HepG2 (cell line): ENCODE data around the gene ZFHX3. TPM values are rescaled to one million over a fixed set of nuclear protein-coding genes. Genes with fewer than 3 reads are reported as not detected.

Source experiments
- ATAC-seq: fragments of 200-7000 bp; cut with Tn5 transposase; 3 replicates; pipeline ENCODE4 v1.9.1; 2020; ENCODE audit warnings: mild to moderate bottlenecking, moderate library complexity
- BruUV-seq: library from RNA; stranded (reverse); fragments of 400-500 nt; replicated peaks from 2 replicates; lab custom pipeline; 2021; lab: Mats Ljungman, UMichigan
- CTCF ChIA-PET: fragments of 300-600 bp; formaldehyde crosslinking; extraction: SDS; loops from one replicate; lab custom pipeline; 2021; ENCODE audit warnings: low total read pairs, inconsistent platforms, low intra/inter-chr PET ratio; lab: Yijun Ruan, JAX
- POLR2A ChIA-PET: fragments of 350-600 bp; sonication (Branson Sonifier 250); formaldehyde crosslinking; loops from one replicate; lab custom pipeline; 2020; ENCODE audit warnings: antibody characterized with exemption, inconsistent platforms; lab: Yijun Ruan, JAX
- DNase-seq: peaks from one replicate; pipeline ENCODE4 v3.0.0-alpha.2; 2015; ENCODE audit warnings: low spot score
- FAIRE-seq: peaks from 3 replicates; lab custom pipeline; 2011; peaks lifted over from hg19 to GRCh38; lab: Jason Lieb, UNC
- H2AFZ ChIP-seq: one replicate; pipeline ENCODE4 v1.6.1; 2011; ENCODE audit warnings: low read length, inconsistent platforms
- H3K27ac ChIP-seq: fragments of 300-600 bp; 3 replicates; pipeline ENCODE4 v1.8.0; 2011; ENCODE audit warnings: mixed run types, mild to moderate bottlenecking, mixed read lengths, low read length, inconsistent platforms; ENCODE audit not compliant: insufficient read depth; ENCODE audit errors: extremely low read length
- H3K27me3 ChIP-seq, 2 experiments: fragments of 200-600 bp in 1 of 2; 2 replicates in 1 of 2; 3 replicates in 1 of 2; pipeline versions ENCODE4 v1.6.0 to v1.8.0; 2011; ENCODE audit warnings: low read length in 2 of 2, mild to moderate bottlenecking in 2 of 2, moderate library complexity in 2 of 2, inconsistent platforms in 1 of 2; ENCODE audit not compliant: insufficient read depth in 2 of 2, control insufficient read depth in 1 of 2
- H3K36me3 ChIP-seq, 2 experiments: fragments of 200-600 bp in 1 of 2; replicated peaks in 1 of 2; 2 replicates in 1 of 2; 3 replicates in 1 of 2; pipeline versions ENCODE4 v1.5.1 to v1.8.0; 2011; ENCODE audit warnings: low read length in 2 of 2, inconsistent platforms in 1 of 2; ENCODE audit not compliant: insufficient read depth in 2 of 2, control insufficient read depth in 1 of 2
- H3K4me1 ChIP-seq: 2 replicates; pipeline ENCODE4 v1.5.1; 2012; ENCODE audit warnings: low read length, inconsistent platforms; ENCODE audit not compliant: insufficient read depth
- H3K4me2 ChIP-seq: 2 replicates; pipeline ENCODE4 v1.6.0; 2011; ENCODE audit warnings: low read depth, low read length, inconsistent platforms
- H3K4me3 ChIP-seq, 3 experiments: fragments of 200-600 bp in 1 of 3; sonication (generic), shearing (Covaris generic) in 1 of 3; replicated peaks in 1 of 3; 2 replicates each; pipeline ENCODE4 v1.5.1; 2011 to 2016; ENCODE audit warnings: low read length in 3 of 3, inconsistent platforms in 2 of 3, low read depth in 2 of 3, mild to moderate bottlenecking in 2 of 3, control low read depth in 1 of 3, mixed read lengths in 1 of 3; ENCODE audit not compliant: insufficient read depth in 1 of 3
- H3K79me2 ChIP-seq: one replicate; pipeline ENCODE4 v1.6.1; 2011; ENCODE audit warnings: low read length, inconsistent platforms; ENCODE audit not compliant: insufficient read depth
- H3K9ac ChIP-seq: 2 replicates; pipeline ENCODE4 v1.6.0; 2011; ENCODE audit warnings: mild to moderate bottlenecking, low read depth, low read length, inconsistent platforms; ENCODE audit not compliant: insufficient read depth
- H3K9me3 ChIP-seq: 2 replicates; pipeline ENCODE4 v1.5.1; 2012; ENCODE audit warnings: mild to moderate bottlenecking, low read length
- H4K20me1 ChIP-seq: 2 replicates; pipeline ENCODE4 v1.6.0; 2011; ENCODE audit warnings: inconsistent platforms, mild to moderate bottlenecking, low read length, moderate library complexity; ENCODE audit not compliant: insufficient read depth
- AGO2 ChIP-seq: fragments of 200-400 bp; formaldehyde crosslinking; optimal IDR thresholded peaks from 2 replicates; pipeline ENCODE3; 2017; ENCODE audit warnings: mild to moderate bottlenecking, low read depth, low read length, moderate library complexity
- KMT2B ChIP-seq: IDR thresholded peaks from 2 replicates; pipeline ENCODE4 v1.6.1; 2016; ENCODE audit warnings: missing genetic modification reagents, missing compliant biosample characterization
- ZBTB38 ChIP-seq: sonication (generic); formaldehyde crosslinking; IDR thresholded peaks from 2 replicates; pipeline ENCODE4 v1.5.1; 2020; ENCODE audit warnings: mild to moderate bottlenecking, missing genetic modification reagents
- ZNF552 ChIP-seq: sonication (generic); formaldehyde crosslinking; IDR thresholded peaks from 2 replicates; pipeline ENCODE4 v1.9.0; 2022; ENCODE audit warnings: missing genetic modification reagents, mild to moderate bottlenecking, borderline replicate concordance
- WGBS: methylation state at CpG from one replicate; pipeline ENCODE4 v1.1.6; 2017; ENCODE audit warnings: low lambda C conversion rate; 5-methylcytosine and 5-hydroxymethylcytosine counted together
- in situ Hi-C: cut with HindIII; loops from 2 replicates; pipeline ENCODE4 v1.10.0; 2017; ENCODE audit warnings: low pct_unique_long_range_greater_than_20kb; ENCODE audit not compliant: extremely low pct_ligation_motif_present
- intact Hi-C: fragments of 100-400 bp; cut with micrococcal nuclease; formaldehyde crosslinking; loops from one replicate; pipeline ENCODE4 v1.10.0; 2022; ENCODE audit not compliant: unreplicated experiment
- polyA plus RNA-seq, 8 experiments: library from polyadenylated mRNA; depleted of rRNA in 3 of 8; stranded (reverse) in 7 of 8; unstranded in 1 of 8; fragments of >200 nt; fragmentation: Illumina TruSeq in 4 of 8; extraction: Trizol in 4 of 8; gene quantifications; 2 replicates each; pipeline versions ENCODE4 v1.2.1 to v1.2.3, GENCODE V29; 2011 to 2016; ENCODE audit warnings: low read depth in 4 of 8, missing spikeins in 1 of 8, mixed read lengths in 1 of 8; ENCODE audit not compliant: insufficient read depth in 1 of 8
- total RNA-seq, 5 experiments: library from RNA; depleted of rRNA; stranded (reverse); fragments of >200 nt; fragmentation: Illumina TruSeq; extraction: Trizol; gene quantifications; 2 replicates each; pipeline ENCODE4 v1.2.3, GENCODE V29; 2016; ENCODE audit warnings: low read depth in 1 of 5
- TF ChIP-seq, protein P1 (sequence below): sonication (generic); formaldehyde crosslinking; IDR thresholded peaks from 2 replicates; pipeline ENCODE4 v1.5.0; 2020; ENCODE audit warnings: missing genetic modification reagents

Gene ZFHX3
- total and polyA plus RNA-seq, 2 of the 13 experiments (the other 11 are each of a cell fraction or from before 2014, with no cell fraction given) = 5.0 to 6.0 TPM

DNA sequence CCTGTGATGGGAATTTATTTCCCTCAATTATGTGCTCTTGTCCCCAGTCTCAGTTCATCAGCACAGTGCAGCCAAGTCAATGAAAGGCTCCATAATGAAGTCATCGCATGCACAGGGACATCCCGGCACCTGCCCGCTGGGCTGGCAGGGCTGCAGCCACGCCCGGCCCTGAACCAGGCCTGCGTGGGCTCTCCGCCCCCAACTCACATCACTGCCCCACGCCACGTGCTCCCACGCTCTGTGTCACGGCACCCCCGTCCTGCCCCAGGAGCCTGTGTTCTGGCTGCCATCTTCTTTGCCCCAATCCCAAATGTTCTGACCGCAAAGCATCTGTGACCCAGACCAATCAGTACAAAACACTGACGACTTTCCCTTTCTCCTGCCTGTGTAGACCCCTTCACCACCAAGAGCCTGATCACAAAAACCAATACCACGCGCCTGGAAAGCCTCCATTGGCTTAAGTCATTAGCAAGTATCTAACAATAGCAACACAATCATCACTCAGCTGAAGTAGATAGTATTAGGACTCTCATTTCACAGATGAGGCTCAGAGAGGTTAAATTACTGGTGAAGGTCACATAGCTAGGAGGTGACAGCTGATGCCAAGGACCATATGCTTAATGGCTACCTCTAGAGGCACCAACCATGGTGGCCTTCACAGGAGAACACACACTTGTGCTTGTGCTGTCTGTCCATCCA, 202.5 kb downstream of the ZFHX3 start:
- POLR2A ChIA-PET = no interaction called here
- TF ChIP-seq AGO2 (peak; percentile 71), ZBTB38 (0 out of 2 replicates have a peak, but pooled peaks have one; percentile 39), ZNF552 (CRISPR knock-in tag) (no peak)
- Histone ChIP-seq H3K4me3 (no peak overlapping the region), H3K9me3 (no peaks in the 10 kb centered on the region), H3K4me1 (no peaks in the 10 kb centered on the region), H3K27me3 (no peaks in the 10 kb centered on the region), H3K9ac (no peak overlapping the region), H2AFZ (no peak overlapping the region), H3K4me2 (no peak overlapping the region), H3K27ac (no peak overlapping the region), H3K36me3 (peaks cover 8 to 40% of the 10 kb centered on the region in 2 experiments), H4K20me1 (peaks cover 4% of the 10 kb centered on the region; the same call in 1 of the 2 replicates), H3K79me2 (peaks cover 11% of the 10 kb centered on the region)
- intact Hi-C loops = no loop called here
- DNase-seq (no peak), FAIRE-seq (no peak), ATAC-seq (no peak)
- CTCF ChIA-PET = interaction anchor here (1.2 kb wide), 1 partner anchor 343 kb away, joined by 3 read pairs; no protein-coding TSS in a partner anchor
- in situ Hi-C loops = loop anchor here (25.0 kb wide), 1 partner anchor 333 kb away; no protein-coding TSS in a partner anchor
- 98% methylated on average over 16 of the region's 16 CpGs for whole genome bisulfite sequencing
- no TSS peak for BruUV-seq

DNA sequence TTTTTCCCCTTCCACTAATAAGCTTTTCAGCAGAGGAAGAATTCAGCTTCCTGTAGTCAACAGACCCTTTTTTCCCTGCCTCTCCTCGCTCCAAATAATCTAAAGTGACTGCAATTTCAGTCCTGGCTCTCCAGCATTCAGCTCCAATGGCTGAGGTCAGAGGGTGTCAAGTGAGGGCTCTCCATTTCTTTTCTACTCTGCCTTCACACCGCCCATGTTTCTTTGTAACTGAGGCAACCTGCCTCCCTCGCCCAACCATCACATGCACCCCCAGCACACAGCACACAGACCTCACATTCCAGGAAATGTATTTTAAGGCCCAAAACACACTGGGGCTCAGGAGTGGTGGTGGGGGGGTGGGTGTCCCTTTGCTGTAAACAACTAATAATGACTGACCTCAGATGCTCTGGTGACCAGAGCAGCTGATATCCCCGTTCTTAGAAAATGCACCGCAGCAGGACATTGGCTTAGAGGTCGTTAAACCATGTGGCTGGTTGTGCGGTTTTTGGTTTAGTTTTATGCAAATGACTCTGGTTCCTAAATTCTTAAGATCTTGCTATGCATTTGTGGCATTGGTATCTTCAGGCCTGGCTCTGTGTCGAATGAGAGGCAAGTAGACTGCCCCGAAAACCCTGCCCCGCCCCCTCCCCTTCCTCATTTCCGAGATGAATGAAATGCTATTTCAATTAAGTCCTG, 203.6 kb downstream of the ZFHX3 start:
- BruUV-seq = no TSS peak
- Histone ChIP-seq H3K9me3 (no peaks in the 10 kb centered on the region), H3K36me3 (peaks cover 8 to 40% of the 10 kb centered on the region in 2 experiments), H3K9ac (no peak overlapping the region), H3K4me3 (no peak overlapping the region), H3K4me2 (no peak overlapping the region), H3K4me1 (no peaks in the 10 kb centered on the region), H4K20me1 (peaks cover 4% of the 10 kb centered on the region; the same call in 1 of the 2 replicates), H3K27me3 (no peaks in the 10 kb centered on the region), H2AFZ (no peak overlapping the region), H3K27ac (no peak overlapping the region), H3K79me2 (peaks cover 11% of the 10 kb centered on the region)
- in situ Hi-C loops = loop anchor here (25.0 kb wide), 1 partner anchor 332 kb away; no protein-coding TSS in a partner anchor
- POLR2A ChIA-PET = no interaction called here
- no peak for DNase-seq
- CTCF ChIA-PET = no interaction called here
- TF ChIP-seq, protein P1, sequence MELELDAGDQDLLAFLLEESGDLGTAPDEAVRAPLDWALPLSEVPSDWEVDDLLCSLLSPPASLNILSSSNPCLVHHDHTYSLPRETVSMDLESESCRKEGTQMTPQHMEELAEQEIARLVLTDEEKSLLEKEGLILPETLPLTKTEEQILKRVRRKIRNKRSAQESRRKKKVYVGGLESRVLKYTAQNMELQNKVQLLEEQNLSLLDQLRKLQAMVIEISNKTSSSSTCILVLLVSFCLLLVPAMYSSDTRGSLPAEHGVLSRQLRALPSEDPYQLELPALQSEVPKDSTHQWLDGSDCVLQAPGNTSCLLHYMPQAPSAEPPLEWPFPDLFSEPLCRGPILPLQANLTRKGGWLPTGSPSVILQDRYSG (CRISPR knock-in tag) = no peak
- no peak for TF ChIP-seq KMT2B
- WGBS = 96% methylated on average over 11 of the region's 11 CpGs
- intact Hi-C loops = no loop called here
- no peak for FAIRE-seq
- no peak for ATAC-seq
